HG03045 (cell line): ENCODE data around the gene HSPA12A.

Source experiments
- ATAC-seq: cut with Tn5 transposase; IDR thresholded peaks from one replicate; pipeline ENCODE4 v1.9.1; 2021; ENCODE audit warnings: mild to moderate bottlenecking, moderate library complexity; ENCODE audit not compliant: unreplicated experiment

HSPA12A gene

GRCh38 chr10:116670706-116671105, 71.7 kb downstream of the HSPA12A start:
- ATAC-seq: no peak

DNA sequence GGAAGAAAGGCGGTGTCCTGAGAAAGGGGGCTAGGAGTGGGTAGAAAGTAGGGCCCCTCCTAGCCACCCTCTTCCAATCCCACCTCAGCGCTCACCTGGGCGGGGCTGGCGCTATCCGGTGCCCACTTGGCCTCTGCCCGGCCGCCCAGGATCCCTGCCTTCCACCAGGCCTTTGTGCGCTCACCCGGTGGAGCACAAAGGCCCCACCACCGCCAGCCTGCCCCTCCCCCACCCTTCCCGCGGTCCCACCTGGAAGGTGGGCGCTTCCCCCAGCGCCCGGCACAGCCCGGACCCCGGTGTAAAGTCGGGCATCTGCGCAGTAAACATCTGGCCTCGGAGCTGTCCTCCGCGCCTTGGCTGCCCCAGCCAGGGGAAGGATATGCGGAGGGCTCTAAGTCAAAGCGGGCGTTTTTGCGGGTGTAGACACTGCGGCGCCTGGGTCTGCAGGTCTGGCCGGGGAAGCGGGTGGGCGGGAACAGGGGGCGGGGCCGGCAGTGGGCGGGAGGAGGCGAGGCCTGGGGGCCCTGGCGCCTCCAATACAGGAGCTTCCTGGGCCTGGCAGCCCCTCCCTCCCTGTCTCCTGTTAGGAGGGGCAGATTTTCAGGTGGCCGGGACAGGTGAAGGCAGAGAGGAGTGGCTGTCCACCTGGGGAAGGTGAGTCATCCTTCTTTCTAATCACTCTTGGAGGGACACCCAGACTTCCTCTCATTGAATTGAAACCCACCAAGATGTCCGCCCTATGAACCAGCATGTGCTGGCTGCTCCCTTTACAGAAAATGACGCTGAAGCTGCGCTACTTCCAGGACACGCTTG, 72.3 kb downstream of the HSPA12A start:
- no peak for ATAC-seq

- ATAC-seq: no peak
Observed at GRCh38 chr10:116669080-116669479, 73.3 kb downstream of the HSPA12A start.

DNA sequence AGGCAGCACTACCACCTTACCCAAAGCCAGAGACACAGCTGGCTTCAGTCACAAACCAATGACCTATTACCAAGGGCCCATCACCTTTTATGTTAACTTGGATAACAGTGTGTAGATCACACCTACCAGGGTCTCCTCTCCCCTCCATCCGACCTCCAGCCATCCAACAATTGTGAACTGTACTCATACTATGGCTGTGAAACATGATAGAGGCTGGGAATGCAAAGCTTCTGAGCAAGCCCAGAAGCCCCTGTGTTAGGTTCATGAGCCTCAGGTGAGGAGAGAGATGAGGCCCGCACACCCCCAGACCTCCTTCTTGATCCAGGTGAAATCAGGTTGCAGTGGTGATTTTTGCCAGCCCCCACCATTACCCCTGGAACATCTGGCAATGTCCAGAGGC, 73.9 kb downstream of the HSPA12A start:
- ATAC-seq: no peak

GRCh38 chr10:116668018-116668417, 74.3 kb downstream of the HSPA12A start:
- ATAC-seq: no peak

DNA sequence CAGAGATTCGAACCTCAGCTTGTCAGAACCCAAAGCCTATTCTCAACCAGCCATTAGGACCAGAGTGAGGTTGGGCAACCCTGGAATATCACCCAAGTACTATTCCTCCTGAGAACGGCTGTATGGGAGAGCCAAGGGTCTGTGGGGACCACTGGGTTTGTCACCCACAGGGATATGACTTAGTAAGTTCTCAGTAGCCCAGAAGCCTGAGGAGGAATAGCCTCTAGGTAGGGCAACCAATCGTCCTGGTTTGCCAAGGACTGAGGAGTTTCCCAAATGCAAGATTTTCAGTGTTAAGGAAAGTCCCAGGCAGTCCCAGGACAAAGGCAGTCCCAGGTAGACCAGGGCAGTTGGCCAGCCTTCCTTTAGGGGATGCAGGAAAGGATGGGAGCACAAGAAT, 74.9 kb downstream of the HSPA12A start:
- ATAC-seq: no peak

DNA sequence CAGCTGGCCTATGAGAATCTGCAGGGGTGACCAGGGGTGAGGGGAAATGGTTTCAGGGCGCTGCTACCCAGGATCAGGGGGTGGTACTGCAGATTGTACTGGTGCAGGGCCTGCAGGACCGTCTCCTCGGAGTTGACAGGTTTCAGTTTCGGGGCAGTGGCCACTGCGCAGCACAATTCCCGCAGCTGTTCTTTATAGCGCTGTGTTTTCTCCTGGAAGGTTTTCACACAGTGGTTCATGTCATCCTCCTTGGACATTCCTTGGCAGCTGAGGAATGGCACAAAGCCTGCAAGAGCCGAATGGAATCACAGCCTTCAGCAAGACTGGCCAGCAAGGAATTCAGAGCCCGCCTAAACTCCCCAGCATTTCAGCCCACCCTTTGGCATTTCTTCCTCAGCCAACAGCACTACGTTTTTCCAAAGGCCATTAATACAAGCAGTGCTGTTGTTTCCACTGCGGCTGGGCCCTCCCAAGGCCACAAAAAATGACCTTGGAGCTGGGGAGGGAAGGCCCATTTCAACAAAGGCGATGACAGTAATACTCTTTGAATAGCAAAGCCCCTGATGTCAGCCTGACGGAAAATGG, 76.7 kb downstream of the HSPA12A start:
- ATAC-seq: no peak

DNA sequence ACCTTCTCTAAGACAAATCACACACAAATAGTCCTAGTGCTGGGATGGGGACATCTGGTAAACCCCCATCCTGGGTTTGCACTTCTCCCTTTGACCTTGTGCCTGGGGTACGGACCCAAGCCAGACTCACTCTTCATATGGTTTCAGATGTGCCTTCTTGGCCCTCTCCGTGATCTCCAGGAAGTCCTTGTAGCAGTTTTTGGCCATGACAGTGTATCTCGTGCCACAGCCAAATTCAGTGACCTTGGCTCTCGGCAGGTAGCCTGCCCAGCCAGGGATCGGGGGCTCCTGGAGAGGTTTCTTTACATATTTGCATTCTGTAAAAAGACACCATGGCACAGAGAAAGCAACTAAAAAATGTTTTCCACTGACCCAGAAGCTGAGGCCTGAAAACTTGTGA, 77.7 kb downstream of the HSPA12A start:
- ATAC-seq: no peak

DNA sequence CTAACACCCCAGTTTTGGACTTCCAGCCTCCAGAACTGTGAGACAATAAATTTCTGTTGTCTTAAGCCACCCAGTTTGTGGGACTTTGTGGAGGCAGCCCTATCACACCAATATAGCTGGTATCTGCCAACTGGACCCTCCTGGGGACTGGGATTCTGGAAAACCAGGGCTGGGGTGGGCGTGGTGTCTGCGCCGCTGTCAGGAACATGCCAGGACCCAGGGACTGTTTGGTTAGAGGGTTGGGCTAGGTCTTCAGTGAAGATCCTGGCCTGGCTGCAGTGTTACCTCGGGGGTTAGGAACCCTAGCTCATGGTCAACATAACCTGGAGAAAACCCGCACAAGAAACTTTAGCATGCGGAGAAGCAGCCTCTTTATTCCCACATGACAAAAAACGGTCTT, 79.0 kb downstream of the HSPA12A start:
- ATAC-seq: no peak

DNA sequence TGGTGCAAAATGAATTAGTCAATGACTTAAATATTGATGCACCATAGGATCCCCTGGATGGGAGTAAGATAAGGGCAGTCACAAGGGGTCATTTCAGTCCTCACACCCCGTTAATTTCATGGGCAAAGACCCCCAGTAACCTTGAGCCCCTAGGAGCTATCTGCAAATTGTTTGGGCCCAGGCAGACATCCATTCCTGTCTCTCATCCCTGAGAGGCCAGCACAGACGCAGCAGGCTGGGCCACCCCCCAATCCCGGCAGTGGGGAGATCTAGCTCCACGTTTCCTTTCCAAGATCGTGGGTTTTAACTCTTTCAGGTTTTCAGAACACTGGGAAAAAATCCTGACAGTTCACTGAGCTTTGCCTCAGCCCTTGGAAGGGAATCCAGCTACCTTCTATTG, 81.5 kb downstream of the HSPA12A start:
- ATAC-seq: no peak

DNA sequence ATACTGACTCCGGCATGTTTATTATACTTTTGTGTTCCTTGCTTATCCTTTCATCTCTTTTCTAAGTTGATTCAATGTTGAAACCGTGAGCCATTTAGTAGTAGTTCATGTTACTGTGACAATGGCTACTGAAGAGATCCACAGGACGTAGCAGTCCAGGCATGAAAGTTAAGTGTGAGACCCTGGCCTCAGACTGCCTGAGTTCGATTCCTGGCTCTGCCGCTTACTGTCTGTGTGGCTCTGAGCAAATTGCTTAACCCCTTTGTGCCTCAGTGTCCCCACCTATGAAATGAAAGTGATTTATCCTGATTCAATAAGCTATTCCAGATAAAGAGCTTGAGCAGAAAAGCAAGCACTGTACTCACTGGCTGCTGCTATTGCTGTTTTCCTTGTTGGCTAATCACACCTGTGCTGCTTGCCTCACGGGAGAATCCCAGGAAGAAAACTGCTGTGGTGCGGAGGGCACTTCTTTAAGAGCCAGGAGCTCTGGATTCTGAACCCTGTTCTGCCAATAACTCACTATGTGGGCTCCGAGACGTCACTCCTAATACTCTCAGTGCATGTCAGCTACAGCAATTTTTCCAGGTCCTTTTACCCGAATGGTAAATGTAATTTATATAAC, 83.2 kb downstream of the HSPA12A start:
- no peak for ATAC-seq

DNA sequence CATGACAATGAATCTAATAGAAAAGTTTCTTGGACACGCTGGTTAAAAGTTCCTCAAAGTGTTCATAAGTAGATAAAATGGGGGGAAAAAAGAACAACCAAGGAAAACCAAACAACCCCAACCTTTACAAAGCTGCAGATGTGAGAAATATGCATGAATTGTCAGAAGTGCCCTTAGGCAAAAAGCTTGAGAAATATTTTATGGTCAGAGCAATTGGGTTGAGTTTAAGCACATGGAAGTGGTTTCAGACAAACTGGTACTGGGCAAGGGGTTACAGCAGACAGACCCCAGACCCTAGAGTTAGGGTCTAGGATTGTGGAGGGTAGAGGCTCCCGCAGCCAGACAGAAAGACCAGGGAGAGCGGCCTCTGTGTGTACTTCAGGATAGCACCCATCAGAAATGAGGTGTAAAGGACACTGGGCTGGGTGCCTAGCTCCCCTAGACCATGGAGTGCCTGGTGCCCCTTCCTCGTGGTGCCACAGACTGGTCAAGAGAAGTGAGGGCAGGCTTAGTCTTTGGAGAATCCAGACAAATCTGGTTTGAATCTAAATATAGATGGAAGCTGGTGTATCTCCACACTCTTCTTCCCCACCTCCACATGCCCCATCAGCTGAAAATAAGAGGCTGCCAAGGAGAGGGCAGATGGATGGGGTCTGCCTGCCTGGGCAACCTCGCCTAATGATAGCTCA, 84.4 kb downstream of the HSPA12A start:
- ATAC-seq: no peak

GRCh38 chr10:116656044-116656443, 86.3 kb downstream of the HSPA12A start:
- no peak for ATAC-seq

DNA sequence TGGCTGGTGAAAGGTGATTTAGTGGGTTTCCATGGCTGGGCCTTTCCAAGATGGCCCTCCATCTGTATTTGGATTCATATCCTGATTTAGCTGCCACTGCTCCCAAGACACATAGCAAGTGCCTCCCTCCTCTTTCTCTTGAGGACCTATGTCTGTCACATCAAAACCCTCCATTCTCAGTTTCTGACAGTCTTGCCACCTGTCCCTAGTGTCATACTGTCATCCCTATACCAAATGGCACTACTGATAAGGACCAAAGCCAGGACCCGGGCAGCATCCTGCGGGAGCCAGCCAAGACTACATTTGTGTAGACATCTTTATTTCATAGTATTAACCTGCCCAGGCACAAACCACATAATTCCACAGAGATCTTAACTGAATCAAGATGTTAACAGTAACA, 86.8 kb downstream of the HSPA12A start:
- ATAC-seq: no peak

GRCh38 chr10:116654816-116655215, 87.5 kb downstream of the HSPA12A start:
- ATAC-seq: no peak

GRCh38 chr10:116653885-116654284, 88.5 kb downstream of the HSPA12A start:
- ATAC-seq: no peak

DNA sequence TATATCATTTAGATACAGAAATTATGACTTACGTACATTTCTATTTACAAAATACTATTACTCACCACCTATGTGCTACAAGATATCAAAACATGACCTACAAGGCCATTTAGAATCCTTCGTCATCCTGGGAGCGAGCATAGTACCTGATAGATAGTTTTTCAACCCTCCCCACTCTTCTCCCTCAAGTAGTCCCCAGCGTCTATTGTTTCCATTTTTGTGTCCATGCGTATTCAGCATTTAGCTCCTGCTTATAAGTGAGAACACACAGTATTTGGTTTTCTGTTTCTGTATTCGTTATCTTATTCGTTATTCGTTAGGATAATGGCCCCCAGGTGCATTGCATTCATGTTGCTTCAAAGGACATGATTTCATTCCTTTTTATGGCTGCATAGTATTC, 93.5 kb downstream of the HSPA12A start:
- ATAC-seq: no peak

DNA sequence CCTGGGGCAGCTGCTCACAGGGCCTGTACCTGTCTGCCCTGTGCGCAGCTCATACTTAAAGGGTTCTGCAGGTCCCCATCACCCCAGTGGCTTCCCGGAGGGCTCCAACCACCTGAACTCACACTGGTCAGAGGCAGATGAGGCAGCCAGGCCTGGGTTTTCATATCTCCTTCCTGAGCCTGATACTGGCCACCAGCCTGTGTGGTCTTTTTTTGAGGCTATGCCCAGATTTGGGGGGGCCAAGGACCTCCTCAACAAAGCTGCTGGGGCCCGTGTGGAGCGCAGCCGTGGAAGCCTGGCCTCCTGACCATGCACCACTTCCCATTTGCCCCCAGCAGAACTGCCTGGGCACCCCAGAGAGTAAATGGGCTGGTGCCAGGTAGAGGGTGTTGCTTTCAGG, 95.9 kb downstream of the HSPA12A start:
- ATAC-seq: no peak

- ATAC-seq: no peak
Observed at GRCh38 chr10:116637830-116638229, 104.5 kb downstream of the HSPA12A start.

DNA sequence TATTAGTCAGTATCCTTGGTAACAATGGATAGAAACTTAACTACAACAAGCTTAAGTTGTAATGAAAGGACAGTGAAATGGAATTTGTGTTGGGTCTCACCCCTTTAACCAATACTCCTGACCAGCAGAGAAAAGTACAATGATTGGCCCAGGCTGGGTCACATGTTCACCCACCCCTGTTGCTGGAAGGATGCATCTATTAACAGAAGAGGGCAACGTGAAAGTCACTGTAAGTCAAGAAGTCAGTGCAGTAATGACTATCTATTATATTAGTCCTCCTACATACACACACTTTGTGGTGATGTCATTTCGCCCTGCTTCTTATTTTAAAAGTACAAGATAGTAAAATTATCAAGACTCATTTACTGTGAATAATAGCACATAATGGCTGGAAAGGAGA, 105.4 kb downstream of the HSPA12A start:
- no peak for ATAC-seq

- ATAC-seq: no peak
Observed at GRCh38 chr10:116636385-116636784, 106.0 kb downstream of the HSPA12A start.
